ENCODE measurements around the gene WBP2NL.

The WBP2NL gene

GRCh38 chr22:41996826-41997225 is 1.8 kb upstream of the WBP2NL start:
- no peak for TF ChIP-seq CTCF (IDR thresholded peaks at IDR 0.05)
- Histone ChIP-seq H2AFZ (no peak overlapping the region), H3K27ac (no peak overlapping the region), H3K4me2 (ENCODE audit: low read length) (no peak overlapping the region), H3K36me3 (ENCODE audit: control insufficient read depth, insufficient read depth, low read length) (no peaks in the 10 kb centered on the region), H3K4me1 (no peaks in the 10 kb centered on the region), H3K9ac (no peak overlapping the region), H3K9me3 (ENCODE audit: control insufficient read depth, low read length) (no peaks in the 10 kb centered on the region), H3K27me3 (ENCODE audit: control insufficient read depth, insufficient read depth, low read length) (no peaks in the 10 kb centered on the region), H3K79me2 (no peaks in the 10 kb centered on the region), H3K4me3 (ENCODE audit: low read depth, low read length) (no peak overlapping the region)

GRCh38 chr22:42000466-42000865 is 1.9 kb downstream of the WBP2NL start:
- no peaks in the 10 kb centered on the region for H3K79me2 ChIP-seq
- H3K9ac ChIP-seq = no peak overlapping the region
- H3K4me1 ChIP-seq = no peaks in the 10 kb centered on the region
- H3K36me3 ChIP-seq (ENCODE audit: control insufficient read depth, insufficient read depth, low read length) = no peaks in the 10 kb centered on the region
- H3K4me2 ChIP-seq (ENCODE audit: low read length) = no peak overlapping the region
- no peak overlapping the region for H3K4me3 ChIP-seq (ENCODE audit: low read depth, low read length)
- H2AFZ ChIP-seq = no peak overlapping the region
- no peak overlapping the region for H3K27ac ChIP-seq
- H3K9me3 ChIP-seq (ENCODE audit: control insufficient read depth, low read length) = no peaks in the 10 kb centered on the region
- H3K27me3 ChIP-seq (ENCODE audit: control insufficient read depth, insufficient read depth, low read length) = no peaks in the 10 kb centered on the region
- TF ChIP-seq CTCF (IDR thresholded peaks at IDR 0.05) = no peak

- no peak for TF ChIP-seq CTCF (IDR thresholded peaks at IDR 0.05)
- no peak overlapping the region for H3K4me2 ChIP-seq (ENCODE audit: low read length)
- no peaks in the 10 kb centered on the region for H3K27me3 ChIP-seq (ENCODE audit: control insufficient read depth, insufficient read depth, low read length)
- no peak overlapping the region for H3K9ac ChIP-seq
- H3K4me1 ChIP-seq = no peaks in the 10 kb centered on the region
- no peak overlapping the region for H3K27ac ChIP-seq
- no peaks in the 10 kb centered on the region for H3K79me2 ChIP-seq
- no peaks in the 10 kb centered on the region for H3K36me3 ChIP-seq (ENCODE audit: control insufficient read depth, insufficient read depth, low read length)
- no peaks in the 10 kb centered on the region for H3K9me3 ChIP-seq (ENCODE audit: control insufficient read depth, low read length)
- no peak overlapping the region for H3K4me3 ChIP-seq (ENCODE audit: low read depth, low read length)
- H2AFZ ChIP-seq = no peak overlapping the region
Measured at GRCh38 chr22:42001121-42001520, 2.5 kb downstream of the WBP2NL start.

GRCh38 chr22:42001706-42002105 is 3.1 kb downstream of the WBP2NL start:
- Histone ChIP-seq H3K36me3 (ENCODE audit: control insufficient read depth, insufficient read depth, low read length) (no peaks in the 10 kb centered on the region), H3K9ac (no peak overlapping the region), H3K4me3 (ENCODE audit: low read depth, low read length) (no peak overlapping the region), H3K27me3 (ENCODE audit: control insufficient read depth, insufficient read depth, low read length) (no peaks in the 10 kb centered on the region), H3K4me1 (no peaks in the 10 kb centered on the region), H2AFZ (no peak overlapping the region), H3K27ac (no peak overlapping the region), H3K79me2 (no peaks in the 10 kb centered on the region), H3K4me2 (ENCODE audit: low read length) (no peak overlapping the region), H3K9me3 (ENCODE audit: control insufficient read depth, low read length) (no peaks in the 10 kb centered on the region)
- TF ChIP-seq CTCF (IDR thresholded peaks at IDR 0.05) = no peak

- Histone ChIP-seq H3K36me3 (ENCODE audit: control insufficient read depth, insufficient read depth, low read length) (no peaks in the 10 kb centered on the region), H3K79me2 (no peaks in the 10 kb centered on the region), H3K4me2 (ENCODE audit: low read length) (no peak overlapping the region), H3K27me3 (ENCODE audit: control insufficient read depth, insufficient read depth, low read length) (no peaks in the 10 kb centered on the region), H3K4me3 (ENCODE audit: low read depth, low read length) (no peak overlapping the region), H2AFZ (no peak overlapping the region), H3K9ac (no peak overlapping the region), H3K9me3 (ENCODE audit: control insufficient read depth, low read length) (no peaks in the 10 kb centered on the region), H3K4me1 (no peaks in the 10 kb centered on the region), H3K27ac (no peak overlapping the region)
- no peak for TF ChIP-seq CTCF (IDR thresholded peaks at IDR 0.05)
Measured at GRCh38 chr22:42007922-42008321, 9.3 kb downstream of the WBP2NL start.
